Mammary epithelial cell (primary cell): ENCODE results near the gene NSFL1C.

Experiments
- EZH2 ChIP-seq: IDR thresholded peaks from 2 replicates; pipeline ENCODE4 v1.6.1; 2012; ENCODE audit warnings: low read length, inconsistent platforms, borderline replicate concordance
- TF ChIP-seq, protein P1 (sequence below), 2 donors: IDR thresholded peaks in 1 of 2; conservative IDR thresholded peaks in 1 of 2; 2 replicates each; pipeline ENCODE4 v1.5.1; 2011 to 2012; ENCODE audit warnings: inconsistent platforms in 2 of 2, low read length in 2 of 2, mild to moderate bottlenecking in 2 of 2, control low read depth in 1 of 2, low read depth in 1 of 2; ENCODE audit not compliant: insufficient read depth in 1 of 2; ENCODE audit errors: extremely low read depth in 1 of 2

DNA sequence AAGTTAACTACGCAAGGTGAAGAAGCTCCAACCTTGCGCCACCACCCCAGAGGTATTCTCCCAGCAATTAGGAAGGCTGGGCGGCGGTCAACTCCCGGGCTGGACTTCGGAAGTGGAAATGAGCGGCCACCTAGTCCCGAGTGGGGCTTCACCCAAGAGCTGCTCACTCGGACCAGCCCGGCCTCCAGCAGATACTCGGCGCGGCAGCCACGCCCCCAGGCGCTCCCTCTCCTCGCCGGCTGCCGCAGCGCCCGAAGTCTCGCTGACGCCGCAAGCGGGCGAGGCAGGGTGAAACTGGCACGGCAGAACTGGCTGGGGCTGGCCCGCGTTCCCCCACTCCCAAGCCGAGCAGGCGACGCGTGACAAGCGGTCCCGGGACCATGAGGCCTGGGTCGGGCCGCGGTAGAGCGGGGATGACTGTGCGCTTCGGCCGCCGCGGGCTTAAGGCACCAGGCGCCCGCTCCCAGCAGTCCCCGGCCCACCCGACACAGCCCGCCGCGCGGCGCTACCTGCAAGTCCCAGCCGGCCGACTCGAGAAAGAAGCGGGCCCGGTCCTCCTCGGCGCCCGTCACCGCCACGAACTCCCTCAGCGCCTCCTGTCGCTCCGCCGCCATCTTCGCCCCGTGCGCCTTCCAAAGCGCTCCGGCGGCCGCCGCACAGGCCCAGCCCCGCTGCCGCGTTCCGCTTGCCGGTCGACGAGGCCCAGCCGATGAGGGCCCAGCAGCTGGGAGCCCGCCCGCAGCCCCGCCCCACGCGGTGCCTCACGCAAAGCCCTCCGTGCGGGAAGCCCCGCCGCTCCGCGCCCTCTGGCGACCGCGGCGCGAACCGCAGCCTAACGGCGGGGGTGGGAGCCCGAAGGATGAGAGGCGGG is at the start of gene NSFL1C:
- TF ChIP-seq, protein P1, sequence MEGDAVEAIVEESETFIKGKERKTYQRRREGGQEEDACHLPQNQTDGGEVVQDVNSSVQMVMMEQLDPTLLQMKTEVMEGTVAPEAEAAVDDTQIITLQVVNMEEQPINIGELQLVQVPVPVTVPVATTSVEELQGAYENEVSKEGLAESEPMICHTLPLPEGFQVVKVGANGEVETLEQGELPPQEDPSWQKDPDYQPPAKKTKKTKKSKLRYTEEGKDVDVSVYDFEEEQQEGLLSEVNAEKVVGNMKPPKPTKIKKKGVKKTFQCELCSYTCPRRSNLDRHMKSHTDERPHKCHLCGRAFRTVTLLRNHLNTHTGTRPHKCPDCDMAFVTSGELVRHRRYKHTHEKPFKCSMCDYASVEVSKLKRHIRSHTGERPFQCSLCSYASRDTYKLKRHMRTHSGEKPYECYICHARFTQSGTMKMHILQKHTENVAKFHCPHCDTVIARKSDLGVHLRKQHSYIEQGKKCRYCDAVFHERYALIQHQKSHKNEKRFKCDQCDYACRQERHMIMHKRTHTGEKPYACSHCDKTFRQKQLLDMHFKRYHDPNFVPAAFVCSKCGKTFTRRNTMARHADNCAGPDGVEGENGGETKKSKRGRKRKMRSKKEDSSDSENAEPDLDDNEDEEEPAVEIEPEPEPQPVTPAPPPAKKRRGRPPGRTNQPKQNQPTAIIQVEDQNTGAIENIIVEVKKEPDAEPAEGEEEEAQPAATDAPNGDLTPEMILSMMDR (conservative IDR thresholded peaks at IDR 0.05 in 1 of 2, IDR thresholded peaks at IDR 0.05 in 1 of 2; ENCODE audit: extremely low read depth in 1 of 2, insufficient read depth in 1 of 2, low read depth in 1 of 2, low read length in 2 of 2), result peak; percentile 70 to 92
- TF ChIP-seq EZH2, result no peak
